HS-5 (cell line): ENCODE measurements around the gene MCC.

Source experiments
- DNase-seq: peaks from one replicate; pipeline ENCODE4 v3.0.0-alpha.2; 2012; ENCODE audit warnings: low read depth

MCC gene

GRCh38 chr5:113199122-113199905 is 288.9 kb downstream of the MCC start:
- no peak for DNase-seq

GRCh38 chr5:113197456-113198200 is 290.6 kb downstream of the MCC start:
- no peak for DNase-seq

GRCh38 chr5:113195771-113196170 is 292.5 kb downstream of the MCC start:
- DNase-seq, result no peak

- DNase-seq, result no peak
Measured at GRCh38 chr5:113195251-113195650, 293.0 kb downstream of the MCC start.

GRCh38 chr5:113194591-113194990 is 293.7 kb downstream of the MCC start:
- DNase-seq, result no peak

GRCh38 chr5:113194125-113194524 is 294.1 kb downstream of the MCC start:
- DNase-seq, result no peak

- DNase-seq, result no peak
Measured at GRCh38 chr5:113193311-113193978, 294.8 kb downstream of the MCC start.

GRCh38 chr5:113192541-113192940 is 295.7 kb downstream of the MCC start:
- no peak for DNase-seq

GRCh38 chr5:113190347-113190746 is 297.9 kb downstream of the MCC start:
- no peak for DNase-seq

- no peak for DNase-seq
Measured at GRCh38 chr5:113189291-113189690, 299.0 kb downstream of the MCC start.

- no peak for DNase-seq
Measured at GRCh38 chr5:113188436-113188835, 299.8 kb downstream of the MCC start.

- DNase-seq, result no peak
Measured at GRCh38 chr5:113187906-113188305, 300.3 kb downstream of the MCC start.

- DNase-seq, result no peak
Measured at GRCh38 chr5:113186061-113186460, 302.2 kb downstream of the MCC start.

GRCh38 chr5:113183694-113184093 is 304.6 kb downstream of the MCC start:
- no peak for DNase-seq

- no peak for DNase-seq
Measured at GRCh38 chr5:113182658-113183344, 305.5 kb downstream of the MCC start.

GRCh38 chr5:113181853-113182490 is 306.3 kb downstream of the MCC start:
- DNase-seq, result no peak

- no peak for DNase-seq
Measured at GRCh38 chr5:113181409-113181808, 306.8 kb downstream of the MCC start.

GRCh38 chr5:113179156-113179555 is 309.1 kb downstream of the MCC start:
- DNase-seq, result no peak

- no peak for DNase-seq
Measured at GRCh38 chr5:113178073-113178779, 310.0 kb downstream of the MCC start.

- DNase-seq, result no peak
Measured at GRCh38 chr5:113177225-113177624, 311.0 kb downstream of the MCC start.

GRCh38 chr5:113176734-113177133 is 311.5 kb downstream of the MCC start:
- DNase-seq, result no peak
